ENCODE data around the gene SPCS1. TPM values are rescaled to one million over a fixed set of nuclear protein-coding genes. Genes with fewer than 3 reads are reported as not detected.

SPCS1 gene
- total and polyA plus RNA-seq, 9 of the 15 experiments (the other 6 are each of a cell fraction or from before 2014, with no cell fraction given): 73.9 to 567 (median 127) TPM

DNA sequence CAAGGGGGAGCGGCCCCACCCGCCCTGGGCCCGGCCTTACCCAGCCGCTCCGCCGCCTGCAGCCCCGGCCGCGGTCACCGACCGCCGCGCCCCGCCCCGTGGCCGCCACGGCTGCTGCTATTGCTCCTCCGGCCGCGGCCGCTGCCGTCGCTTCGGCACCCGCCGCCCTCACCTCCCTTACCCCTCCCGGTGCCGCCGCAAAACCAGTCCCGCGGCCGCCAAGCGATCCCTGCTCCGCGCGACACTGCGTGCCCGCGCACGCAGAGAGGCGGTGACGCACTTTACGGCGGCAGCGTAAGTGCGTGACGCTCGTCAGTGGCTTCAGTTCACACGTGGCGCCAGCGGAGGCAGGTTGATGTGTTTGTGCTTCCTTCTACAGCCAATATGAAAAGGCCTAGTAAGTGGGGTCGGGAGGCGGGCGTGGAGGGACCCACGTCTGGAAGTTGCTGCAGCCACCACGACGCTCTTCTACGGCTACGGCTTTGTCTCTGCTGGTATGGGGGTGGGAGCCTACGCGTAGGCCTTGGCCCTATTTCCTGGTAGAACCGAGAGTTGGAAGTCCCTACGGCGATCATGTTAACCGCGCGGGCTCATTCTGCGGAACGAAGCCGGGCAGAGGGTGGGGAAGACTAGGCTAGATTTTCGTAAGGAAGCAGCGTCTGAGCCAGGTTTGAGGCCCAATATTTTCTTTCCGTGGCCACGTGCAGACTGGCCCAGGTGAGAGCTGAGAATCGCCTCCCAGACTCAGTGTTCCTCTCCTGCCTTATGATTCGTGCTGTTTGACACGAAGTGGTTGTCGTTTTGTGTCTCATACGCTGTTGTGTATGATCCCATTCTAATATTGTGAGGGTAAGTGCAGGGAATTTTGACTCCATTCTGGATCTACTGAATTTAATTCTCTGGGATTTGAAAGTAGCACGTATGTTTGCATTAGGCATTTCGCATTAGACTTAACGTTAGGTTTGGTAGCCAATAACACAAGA is 19.9 kb upstream of the SPCS1 start, which contains the start of the genes GNL3 and PBRM1 (continued):
- TF ChIP-seq, protein P1, sequence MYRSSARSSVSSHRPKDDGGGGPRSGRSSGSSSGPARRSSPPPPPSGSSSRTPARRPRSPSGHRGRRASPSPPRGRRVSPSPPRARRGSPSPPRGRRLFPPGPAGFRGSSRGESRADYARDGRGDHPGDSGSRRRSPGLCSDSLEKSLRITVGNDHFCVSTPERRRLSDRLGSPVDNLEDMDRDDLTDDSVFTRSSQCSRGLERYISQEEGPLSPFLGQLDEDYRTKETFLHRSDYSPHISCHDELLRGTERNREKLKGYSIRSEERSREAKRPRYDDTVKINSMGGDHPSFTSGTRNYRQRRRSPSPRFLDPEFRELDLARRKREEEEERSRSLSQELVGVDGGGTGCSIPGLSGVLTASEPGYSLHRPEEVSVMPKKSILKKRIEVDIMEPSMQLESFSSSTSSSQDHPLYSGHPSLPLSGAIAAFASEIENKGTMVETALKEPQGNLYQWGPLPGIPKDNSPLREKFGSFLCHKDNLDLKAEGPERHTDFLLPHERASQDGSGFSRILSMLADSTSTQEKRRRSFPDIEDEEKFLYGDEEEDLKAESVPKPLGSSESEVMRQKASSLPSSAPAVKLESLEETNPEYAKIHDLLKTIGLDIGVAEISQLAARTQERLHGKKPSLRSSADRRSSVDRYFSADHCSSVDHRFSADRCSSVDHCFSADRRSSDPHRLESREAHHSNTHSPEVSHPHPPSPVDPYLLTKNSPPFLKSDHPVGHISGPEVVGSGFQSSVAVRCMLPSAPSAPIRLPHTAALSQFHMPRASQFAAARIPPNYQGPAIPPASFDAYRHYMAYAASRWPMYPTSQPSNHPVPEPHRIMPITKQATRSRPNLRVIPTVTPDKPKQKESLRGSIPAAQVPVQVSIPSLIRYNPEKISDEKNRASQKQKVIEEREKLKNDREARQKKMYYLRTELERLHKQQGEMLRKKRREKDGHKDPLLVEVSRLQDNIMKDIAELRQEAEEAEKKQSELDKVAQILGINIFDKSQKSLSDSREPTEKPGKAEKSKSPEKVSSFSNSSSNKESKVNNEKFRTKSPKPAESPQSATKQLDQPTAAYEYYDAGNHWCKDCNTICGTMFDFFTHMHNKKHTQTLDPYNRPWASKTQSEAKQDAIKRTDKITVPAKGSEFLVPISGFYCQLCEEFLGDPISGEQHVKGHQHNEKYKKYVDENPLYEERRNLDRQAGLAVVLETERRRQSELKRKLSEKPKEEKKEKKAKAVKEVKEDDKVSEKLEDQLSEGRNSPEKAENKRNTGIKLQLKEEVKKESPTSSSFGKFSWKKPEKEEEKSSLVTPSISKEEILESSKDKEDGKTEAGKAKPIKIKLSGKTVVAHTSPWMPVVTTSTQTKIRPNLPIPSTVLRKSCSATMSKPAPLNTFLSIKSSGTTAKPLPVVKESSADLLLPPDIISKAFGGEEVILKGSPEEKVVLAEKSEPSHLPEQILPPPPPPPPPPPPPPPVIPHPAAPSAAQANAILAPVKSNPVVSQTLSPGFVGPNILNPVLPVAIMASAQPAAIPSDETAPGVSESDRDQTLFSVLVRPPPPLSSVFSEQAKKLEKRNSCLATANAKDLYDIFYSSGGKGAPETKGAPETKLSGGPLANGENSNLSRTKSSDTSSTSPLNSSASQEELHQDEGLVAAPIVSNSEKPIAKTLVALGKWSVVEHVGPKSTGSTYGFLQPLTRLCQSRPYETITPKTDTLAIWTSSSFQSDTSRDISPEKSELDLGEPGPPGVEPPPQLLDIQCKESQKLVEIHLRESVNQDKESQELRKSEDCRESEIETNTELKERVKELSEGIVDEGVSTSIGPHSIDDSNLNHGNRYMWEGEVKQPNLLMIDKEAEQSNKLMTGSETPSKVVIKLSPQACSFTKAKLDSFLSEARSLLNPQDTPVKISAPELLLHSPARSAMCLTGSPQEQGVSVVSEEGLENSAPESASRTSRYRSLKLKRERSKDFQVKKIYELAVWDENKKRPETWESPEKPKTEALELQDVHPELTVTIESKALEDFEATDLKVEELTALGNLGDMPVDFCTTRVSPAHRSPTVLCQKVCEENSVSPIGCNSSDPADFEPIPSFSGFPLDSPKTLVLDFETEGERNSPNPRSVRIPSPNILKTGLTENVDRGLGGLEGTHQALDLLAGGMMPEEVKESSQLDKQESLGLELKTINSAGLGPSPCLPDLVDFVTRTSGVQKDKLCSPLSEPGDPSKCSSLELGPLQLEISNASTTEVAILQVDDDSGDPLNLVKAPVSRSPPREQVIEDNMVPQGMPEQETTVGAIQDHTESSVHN (IDR thresholded peaks at IDR 0.05; ENCODE audit: borderline replicate concordance in 1 of 2, low read depth in 1 of 2): no peak
- no peak for TF ChIP-seq ARNT (IDR thresholded peaks at IDR 0.05)
- TF ChIP-seq HOXB6 (CRISPR knock-in tag; IDR thresholded peaks at IDR 0.05; ENCODE audit: borderline replicate concordance): no peak
- no peak for TF ChIP-seq ZKSCAN8 (CRISPR knock-in tag; IDR thresholded peaks at IDR 0.05)
- peak; percentile 77 for TF ChIP-seq FOXP1 (CRISPR knock-in tag; IDR thresholded peaks at IDR 0.05)
- no peak for TF ChIP-seq ETV5 (CRISPR knock-in tag; IDR thresholded peaks at IDR 0.05; ENCODE audit: low read depth)
- no peak for TF ChIP-seq NR1H2 (CRISPR knock-in tag; IDR thresholded peaks at IDR 0.05)
- TF ChIP-seq CCNT2 (IDR thresholded peaks at IDR 0.05; ENCODE audit: borderline replicate concordance, extremely low read depth, insufficient read length, low read depth, low read length): peak; percentile 79
- no peak for TF ChIP-seq RUNX1 (IDR thresholded peaks at IDR 0.05; ENCODE audit: low read depth)
- no peak for TF ChIP-seq MTA1 (IDR thresholded peaks at IDR 0.05; ENCODE audit: borderline replicate concordance)
- no peak for TF ChIP-seq ZNF239 (CRISPR knock-in tag; IDR thresholded peaks at IDR 0.05)
- TF ChIP-seq, protein P2, sequence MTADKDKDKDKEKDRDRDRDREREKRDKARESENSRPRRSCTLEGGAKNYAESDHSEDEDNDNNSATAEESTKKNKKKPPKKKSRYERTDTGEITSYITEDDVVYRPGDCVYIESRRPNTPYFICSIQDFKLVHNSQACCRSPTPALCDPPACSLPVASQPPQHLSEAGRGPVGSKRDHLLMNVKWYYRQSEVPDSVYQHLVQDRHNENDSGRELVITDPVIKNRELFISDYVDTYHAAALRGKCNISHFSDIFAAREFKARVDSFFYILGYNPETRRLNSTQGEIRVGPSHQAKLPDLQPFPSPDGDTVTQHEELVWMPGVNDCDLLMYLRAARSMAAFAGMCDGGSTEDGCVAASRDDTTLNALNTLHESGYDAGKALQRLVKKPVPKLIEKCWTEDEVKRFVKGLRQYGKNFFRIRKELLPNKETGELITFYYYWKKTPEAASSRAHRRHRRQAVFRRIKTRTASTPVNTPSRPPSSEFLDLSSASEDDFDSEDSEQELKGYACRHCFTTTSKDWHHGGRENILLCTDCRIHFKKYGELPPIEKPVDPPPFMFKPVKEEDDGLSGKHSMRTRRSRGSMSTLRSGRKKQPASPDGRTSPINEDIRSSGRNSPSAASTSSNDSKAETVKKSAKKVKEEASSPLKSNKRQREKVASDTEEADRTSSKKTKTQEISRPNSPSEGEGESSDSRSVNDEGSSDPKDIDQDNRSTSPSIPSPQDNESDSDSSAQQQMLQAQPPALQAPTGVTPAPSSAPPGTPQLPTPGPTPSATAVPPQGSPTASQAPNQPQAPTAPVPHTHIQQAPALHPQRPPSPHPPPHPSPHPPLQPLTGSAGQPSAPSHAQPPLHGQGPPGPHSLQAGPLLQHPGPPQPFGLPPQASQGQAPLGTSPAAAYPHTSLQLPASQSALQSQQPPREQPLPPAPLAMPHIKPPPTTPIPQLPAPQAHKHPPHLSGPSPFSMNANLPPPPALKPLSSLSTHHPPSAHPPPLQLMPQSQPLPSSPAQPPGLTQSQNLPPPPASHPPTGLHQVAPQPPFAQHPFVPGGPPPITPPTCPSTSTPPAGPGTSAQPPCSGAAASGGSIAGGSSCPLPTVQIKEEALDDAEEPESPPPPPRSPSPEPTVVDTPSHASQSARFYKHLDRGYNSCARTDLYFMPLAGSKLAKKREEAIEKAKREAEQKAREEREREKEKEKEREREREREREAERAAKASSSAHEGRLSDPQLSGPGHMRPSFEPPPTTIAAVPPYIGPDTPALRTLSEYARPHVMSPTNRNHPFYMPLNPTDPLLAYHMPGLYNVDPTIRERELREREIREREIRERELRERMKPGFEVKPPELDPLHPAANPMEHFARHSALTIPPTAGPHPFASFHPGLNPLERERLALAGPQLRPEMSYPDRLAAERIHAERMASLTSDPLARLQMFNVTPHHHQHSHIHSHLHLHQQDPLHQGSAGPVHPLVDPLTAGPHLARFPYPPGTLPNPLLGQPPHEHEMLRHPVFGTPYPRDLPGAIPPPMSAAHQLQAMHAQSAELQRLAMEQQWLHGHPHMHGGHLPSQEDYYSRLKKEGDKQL (CRISPR knock-in tag; IDR thresholded peaks at IDR 0.05; ENCODE audit: borderline replicate concordance): no peak
- no peak for TF ChIP-seq HLTF (IDR thresholded peaks at IDR 0.05)
- no peak for TF ChIP-seq GTF2A2 (tag; IDR thresholded peaks at IDR 0.05)

Measured in K562 (cell line).